AG10803 (cell line): ENCODE measurements around the gene BRICD5.

ENCODE experiments used
- DNase-seq: peaks from one replicate; pipeline ENCODE4 v3.0.0; 2010; ENCODE audit warnings: low read depth
- H3K4me3 ChIP-seq: 2 replicates; pipeline ENCODE4 v1.5.1; 2011; ENCODE audit warnings: mild to moderate bottlenecking, low read length, control low read depth
- TF ChIP-seq, protein P1 (sequence below): conservative IDR thresholded peaks from 2 replicates; pipeline ENCODE4 v1.5.1; 2011; ENCODE audit warnings: mild to moderate bottlenecking, low read length, control low read depth, inconsistent platforms

The BRICD5 gene

DNA sequence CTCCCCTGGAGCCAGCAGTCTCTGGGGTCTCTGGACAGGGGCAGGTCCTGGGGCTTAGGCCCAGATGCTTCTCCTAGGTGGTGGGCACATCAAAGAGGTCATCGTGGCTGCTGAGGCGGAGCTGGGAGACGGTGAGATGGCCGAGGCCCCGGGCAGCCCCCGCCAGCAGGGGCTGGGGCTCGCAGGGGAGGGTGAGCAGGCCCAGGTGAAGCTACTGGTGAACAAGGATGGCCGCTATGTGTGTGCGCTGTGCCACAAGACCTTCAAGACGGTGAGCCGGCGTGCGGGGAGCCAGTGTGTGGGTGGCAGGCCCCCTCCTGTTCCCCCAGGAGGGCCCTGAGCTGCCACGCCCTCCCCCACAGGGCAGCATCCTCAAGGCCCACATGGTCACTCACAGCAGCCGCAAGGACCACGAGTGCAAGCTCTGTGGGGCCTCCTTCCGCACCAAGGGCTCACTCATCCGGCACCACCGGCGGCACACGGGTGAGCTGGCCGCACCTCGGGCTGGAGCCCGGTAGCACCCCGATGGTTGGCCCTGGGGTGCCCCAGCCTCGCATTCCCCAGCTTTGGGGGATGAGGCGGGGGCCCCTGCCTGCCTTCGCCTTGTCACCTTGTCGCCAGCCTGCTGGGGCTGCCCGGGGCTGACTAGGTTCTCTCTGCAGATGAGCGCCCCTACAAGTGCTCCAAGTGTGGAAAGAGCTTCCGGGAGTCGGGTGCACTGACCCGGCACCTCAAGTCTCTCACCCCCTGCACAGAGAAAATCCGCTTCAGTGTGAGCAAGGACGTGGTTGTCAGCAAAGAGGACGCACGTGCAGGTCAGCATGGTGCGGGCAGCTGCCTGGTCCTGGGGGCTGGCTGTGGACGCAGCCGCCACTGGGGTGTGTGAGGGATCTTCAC lies 21.7 kb upstream of the BRICD5 start:
- no peak overlapping the region for H3K4me3 ChIP-seq
- DNase-seq = no peak
- TF ChIP-seq, protein P1, sequence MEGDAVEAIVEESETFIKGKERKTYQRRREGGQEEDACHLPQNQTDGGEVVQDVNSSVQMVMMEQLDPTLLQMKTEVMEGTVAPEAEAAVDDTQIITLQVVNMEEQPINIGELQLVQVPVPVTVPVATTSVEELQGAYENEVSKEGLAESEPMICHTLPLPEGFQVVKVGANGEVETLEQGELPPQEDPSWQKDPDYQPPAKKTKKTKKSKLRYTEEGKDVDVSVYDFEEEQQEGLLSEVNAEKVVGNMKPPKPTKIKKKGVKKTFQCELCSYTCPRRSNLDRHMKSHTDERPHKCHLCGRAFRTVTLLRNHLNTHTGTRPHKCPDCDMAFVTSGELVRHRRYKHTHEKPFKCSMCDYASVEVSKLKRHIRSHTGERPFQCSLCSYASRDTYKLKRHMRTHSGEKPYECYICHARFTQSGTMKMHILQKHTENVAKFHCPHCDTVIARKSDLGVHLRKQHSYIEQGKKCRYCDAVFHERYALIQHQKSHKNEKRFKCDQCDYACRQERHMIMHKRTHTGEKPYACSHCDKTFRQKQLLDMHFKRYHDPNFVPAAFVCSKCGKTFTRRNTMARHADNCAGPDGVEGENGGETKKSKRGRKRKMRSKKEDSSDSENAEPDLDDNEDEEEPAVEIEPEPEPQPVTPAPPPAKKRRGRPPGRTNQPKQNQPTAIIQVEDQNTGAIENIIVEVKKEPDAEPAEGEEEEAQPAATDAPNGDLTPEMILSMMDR = no peak

DNA sequence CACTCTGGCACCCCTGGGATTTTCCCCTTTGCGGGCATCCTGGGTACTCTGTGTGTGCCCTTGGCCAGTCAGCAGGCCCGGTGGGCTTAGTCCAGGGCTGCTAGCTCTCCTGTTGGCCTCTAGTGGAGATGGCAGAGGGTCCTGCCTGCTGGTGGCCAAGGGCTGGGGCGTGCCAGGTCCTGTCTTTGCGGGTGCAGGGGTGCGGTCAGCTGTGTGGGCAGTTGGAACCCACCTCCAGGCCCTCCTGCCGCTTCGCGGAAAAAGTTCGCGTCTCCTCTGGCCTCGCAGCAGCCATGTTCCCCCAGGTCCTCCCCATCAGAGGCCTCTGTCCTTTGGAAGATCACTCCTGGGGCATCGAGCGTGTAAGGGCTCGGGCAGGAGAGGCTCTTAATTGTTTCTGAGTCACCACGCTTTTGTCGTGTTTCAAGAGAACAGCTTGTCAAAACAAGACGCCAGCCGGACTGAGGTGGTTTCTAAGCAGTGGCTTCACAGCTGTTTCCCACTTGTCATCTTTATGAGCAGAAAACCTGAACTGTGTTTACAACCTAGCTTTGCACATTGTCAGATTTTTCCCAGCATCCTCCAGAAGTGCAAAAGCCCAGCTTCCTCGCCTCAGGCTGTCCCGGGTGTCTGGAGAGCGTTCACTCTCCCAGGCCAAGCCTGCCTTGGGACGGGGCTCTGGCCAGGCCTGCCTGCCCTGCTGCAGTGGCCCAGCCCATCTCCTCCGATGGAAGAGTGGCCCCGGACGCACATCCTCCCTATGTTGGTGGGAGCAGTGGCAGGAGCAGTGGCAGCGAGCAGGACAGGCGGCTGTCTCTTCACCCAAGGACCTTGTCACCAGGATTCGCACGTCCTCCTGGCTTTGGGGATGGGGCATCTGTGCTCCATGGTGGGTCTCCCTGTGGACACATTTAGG lies 20.6 kb upstream of the BRICD5 start:
- DNase-seq = no peak
- no peak overlapping the region for H3K4me3 ChIP-seq
- TF ChIP-seq, protein P1 = no peak

DNA sequence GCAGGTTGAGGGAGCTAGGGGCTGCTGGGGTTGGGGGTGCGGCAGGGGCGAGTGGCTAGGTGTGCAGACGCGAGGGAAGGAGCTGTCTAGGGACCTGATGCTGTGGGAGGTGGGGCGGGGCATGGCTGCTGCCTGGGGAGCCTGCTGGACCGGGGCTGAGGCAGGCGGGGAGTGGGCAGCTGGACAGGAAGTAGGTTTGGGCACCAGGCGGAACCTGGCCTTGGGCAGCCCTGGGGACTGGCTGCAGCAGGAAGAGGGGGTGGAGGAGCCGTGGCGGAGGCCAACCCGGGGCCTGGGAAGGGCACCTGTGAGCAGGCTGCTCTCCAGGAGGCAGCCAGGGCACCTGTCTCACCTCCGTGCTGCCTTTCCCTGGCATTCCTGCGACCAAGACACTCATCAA lies 19.7 kb upstream of the BRICD5 start:
- TF ChIP-seq, protein P1 = no peak
- no peak for DNase-seq
- H3K4me3 ChIP-seq = no peak overlapping the region

DNA sequence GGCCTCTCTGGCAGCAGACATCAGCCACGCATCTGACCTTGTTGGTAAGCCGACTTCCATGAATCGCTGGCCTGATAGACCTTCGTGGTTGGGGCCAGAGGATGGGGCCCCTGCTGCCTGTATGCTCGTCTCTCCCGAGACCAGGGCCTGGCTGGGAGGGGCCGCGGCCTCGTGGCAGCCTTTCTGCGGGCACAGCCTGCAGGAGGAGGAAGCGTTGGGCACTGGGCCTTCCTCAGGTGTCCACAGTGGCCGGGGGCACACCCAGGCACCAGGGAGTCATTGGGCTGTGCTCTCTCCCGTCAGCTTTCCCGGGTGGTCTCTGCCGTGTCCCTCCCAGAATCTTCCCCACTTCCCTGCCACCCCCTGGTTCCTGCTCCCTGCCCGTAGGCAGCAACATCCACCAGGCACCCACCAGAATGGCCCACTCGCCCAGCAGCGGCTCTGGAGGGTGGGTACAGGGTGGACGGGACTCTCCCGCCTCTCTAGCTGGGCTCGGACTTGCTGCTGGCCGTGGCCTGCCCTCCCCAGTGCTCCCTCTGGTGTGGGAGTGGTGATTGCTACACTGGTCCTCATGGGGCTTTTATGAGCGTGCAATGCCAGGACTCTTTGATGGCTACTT lies 19.1 kb upstream of the BRICD5 start:
- H3K4me3 ChIP-seq = no peak overlapping the region
- no peak for DNase-seq
- TF ChIP-seq, protein P1 = no peak

DNA sequence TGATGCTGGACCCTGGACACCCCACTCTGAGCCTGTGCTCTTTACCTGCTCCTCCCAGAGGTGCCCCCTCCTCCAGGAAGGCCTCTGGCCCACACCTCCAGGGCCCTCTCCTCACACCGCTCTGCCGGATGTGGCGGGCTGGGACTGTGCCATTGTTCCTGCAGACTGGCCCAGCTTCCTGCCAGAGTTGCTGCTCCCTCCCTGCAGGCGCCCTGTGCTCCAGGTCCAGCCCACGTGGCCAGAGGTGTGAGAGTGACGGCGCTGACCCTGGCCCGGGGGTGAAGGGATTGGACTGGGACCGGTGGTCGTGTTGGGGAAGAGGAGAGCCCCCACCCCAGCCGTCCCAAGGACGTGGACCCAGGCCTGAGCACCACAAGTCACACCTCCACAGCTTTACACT lies 18.4 kb upstream of the BRICD5 start:
- TF ChIP-seq, protein P1 = no peak
- DNase-seq = no peak
- no peak overlapping the region for H3K4me3 ChIP-seq

DNA sequence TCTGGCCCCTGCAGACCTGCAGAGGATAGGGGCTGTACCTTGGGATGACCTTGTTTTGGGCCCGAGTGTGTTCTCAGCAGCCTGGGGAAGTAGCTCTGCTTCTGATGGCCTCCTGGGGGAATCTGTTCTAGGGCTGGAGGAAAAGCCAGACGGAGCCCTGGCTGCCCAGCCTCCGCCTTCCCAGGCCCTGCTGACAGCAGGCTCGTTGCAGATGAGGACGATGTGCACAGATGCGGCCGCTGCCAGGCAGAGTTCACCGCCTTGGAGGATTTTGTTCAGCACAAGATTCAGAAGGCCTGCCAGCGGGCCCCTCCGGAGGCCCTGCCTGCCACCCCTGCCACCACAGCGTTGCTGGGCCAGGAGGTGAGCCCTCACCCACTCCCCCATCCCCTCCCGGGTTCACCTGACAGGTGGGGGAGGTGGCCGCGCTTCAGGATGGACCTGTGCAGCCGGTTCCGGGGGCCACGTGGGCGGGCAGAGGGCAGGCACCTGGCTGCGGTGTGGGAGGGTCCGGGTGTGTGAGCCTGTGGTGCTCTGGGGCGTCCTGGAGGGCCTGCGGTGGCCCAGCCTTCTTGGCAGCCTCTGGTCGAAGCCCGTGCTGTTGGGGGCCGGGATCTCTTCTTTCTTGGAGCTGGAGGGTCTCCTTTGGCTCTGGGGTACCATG lies 17.6 kb upstream of the BRICD5 start:
- no peak for DNase-seq
- no peak overlapping the region for H3K4me3 ChIP-seq
- TF ChIP-seq, protein P1 = no peak
